ENCODE measurements around the gene MAGI2. TPM values are rescaled to one million over a fixed set of nuclear protein-coding genes. Genes with fewer than 3 reads are reported as not detected.

The MAGI2 gene
- polyA plus RNA-seq, 4 donors = 0.22 to 2.1 (median 1.5) TPM

DNA sequence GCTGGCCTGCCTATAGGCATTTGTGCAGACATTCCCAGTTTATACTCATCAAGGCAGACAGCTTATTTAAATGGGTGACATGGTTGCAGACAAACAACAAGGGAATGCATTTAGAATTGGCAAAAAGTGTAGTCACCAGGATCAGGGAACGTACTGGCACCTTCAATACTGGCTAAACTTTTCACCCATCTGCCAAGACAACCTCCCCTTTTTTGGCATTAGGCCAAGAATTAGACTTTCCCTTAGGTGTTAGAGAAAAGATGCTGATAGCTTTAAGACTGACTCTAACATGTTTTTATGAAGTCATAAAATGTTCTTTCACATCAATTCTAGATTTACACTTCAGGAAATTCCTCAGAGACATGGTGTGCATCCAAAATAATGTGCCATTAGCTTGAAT is 1289.0 kb downstream of the MAGI2 start:
- no peaks in the 10 kb centered on the region for H3K9me3 ChIP-seq (ENCODE audit: control insufficient read depth in 2 of 2, insufficient read depth in 1 of 2, low read depth in 1 of 2, low read length in 1 of 2)
- H3K36me3 ChIP-seq (ENCODE audit: control insufficient read depth in 3 of 3, insufficient read depth in 2 of 3, low read depth in 1 of 3, low read length in 3 of 3) = no peaks in the 10 kb centered on the region
- H3K4me3 ChIP-seq (ENCODE audit: low read depth in 1 of 3, low read length in 3 of 3) = no peak overlapping the region
- no peaks in the 10 kb centered on the region for H3K27me3 ChIP-seq (ENCODE audit: control insufficient read depth in 3 of 3, insufficient read depth in 3 of 3, low read length in 3 of 3)
- WGBS, 3 donors = 40 to 49% (median 44%) methylated on average over 1 of the region's 1 CpG
- no peak for FAIRE-seq
- no peak overlapping the region for H3K27ac ChIP-seq (ENCODE audit: low read depth in 1 of 3, low read length in 2 of 3)
- DNase-seq = no peak
- no peaks in the 10 kb centered on the region for H3K4me1 ChIP-seq (ENCODE audit: control insufficient read depth in 3 of 3, insufficient read depth in 2 of 3, low read depth in 1 of 3, low read length in 2 of 3)

DNA sequence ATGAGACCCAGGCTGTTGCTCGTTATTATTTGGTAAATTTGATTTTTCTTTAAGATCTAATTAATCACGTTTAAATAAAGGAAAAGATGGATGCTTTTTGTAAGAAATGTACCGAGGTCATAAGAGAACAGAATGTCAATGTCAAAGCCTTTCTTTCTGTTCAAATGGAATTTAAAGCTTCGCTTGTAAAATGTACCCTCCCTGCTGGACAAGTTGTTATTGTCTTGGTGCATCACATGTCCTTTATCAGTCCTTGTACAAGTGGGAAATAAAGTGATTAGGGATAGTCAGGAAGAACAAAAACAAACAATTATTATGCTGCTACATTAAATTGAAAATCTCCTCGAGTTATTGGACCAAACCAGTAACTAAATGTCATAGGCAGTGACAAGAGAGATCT is 1291.7 kb downstream of the MAGI2 start:
- WGBS, 3 donors = 71 to 74% (median 73%) methylated on average over 5 of the region's 5 CpGs
- FAIRE-seq = no peak

DNA sequence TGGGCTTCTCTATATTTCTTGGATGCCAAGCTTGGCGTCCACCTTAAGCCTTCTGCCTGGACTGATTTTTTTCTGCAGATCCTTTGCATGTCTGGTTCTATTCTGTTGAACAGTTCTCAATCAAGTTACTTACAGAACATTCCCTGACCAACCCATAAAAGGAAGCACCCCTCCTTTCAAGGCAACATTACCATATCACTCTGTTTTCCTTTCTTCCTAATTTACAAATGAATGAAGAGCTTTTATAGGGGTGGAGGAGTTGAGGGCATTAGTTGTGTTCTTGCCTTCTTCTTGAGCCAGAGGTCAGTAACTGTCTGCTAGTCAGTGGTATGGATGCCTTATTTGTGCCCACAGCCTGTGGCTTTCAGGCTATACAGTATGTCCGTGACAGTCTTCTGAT is 1293.9 kb downstream of the MAGI2 start:
- Histone ChIP-seq H3K4me1 (ENCODE audit: control insufficient read depth in 3 of 3, insufficient read depth in 2 of 3, low read depth in 1 of 3, low read length in 2 of 3) (no peaks in the 10 kb centered on the region), H3K27ac (ENCODE audit: low read depth in 1 of 3, low read length in 2 of 3) (no peak overlapping the region), H3K4me3 (ENCODE audit: low read depth in 1 of 3, low read length in 3 of 3) (no peak overlapping the region), H3K27me3 (ENCODE audit: control insufficient read depth in 3 of 3, insufficient read depth in 3 of 3, low read length in 3 of 3) (peaks cover 0 to 3% (median 0%) of the 10 kb centered on the region in 3 donors), H3K9me3 (ENCODE audit: control insufficient read depth in 2 of 2, insufficient read depth in 1 of 2, low read depth in 1 of 2, low read length in 1 of 2) (no peaks in the 10 kb centered on the region), H3K36me3 (ENCODE audit: control insufficient read depth in 3 of 3, insufficient read depth in 2 of 3, low read depth in 1 of 3, low read length in 3 of 3) (no peaks in the 10 kb centered on the region)
- DNase-seq = no peak
- WGBS, 3 donors = 84 to 96% (median 92%) methylated on average over 2 of the region's 2 CpGs
- FAIRE-seq = no peak

More for the DNA sequence above, 1291.7 kb downstream of the MAGI2 start:
- Histone ChIP-seq H3K9me3 (ENCODE audit: control insufficient read depth in 2 of 2, insufficient read depth in 1 of 2, low read depth in 1 of 2, low read length in 1 of 2) (no peaks in the 10 kb centered on the region), H3K36me3 (ENCODE audit: control insufficient read depth in 3 of 3, insufficient read depth in 2 of 3, low read depth in 1 of 3, low read length in 3 of 3) (no peaks in the 10 kb centered on the region), H3K4me1 (ENCODE audit: control insufficient read depth in 3 of 3, insufficient read depth in 2 of 3, low read depth in 1 of 3, low read length in 2 of 3) (no peaks in the 10 kb centered on the region), H3K4me3 (ENCODE audit: low read depth in 1 of 3, low read length in 3 of 3) (no peak overlapping the region), H3K27me3 (ENCODE audit: control insufficient read depth in 3 of 3, insufficient read depth in 3 of 3, low read length in 3 of 3) (no peaks in the 10 kb centered on the region), H3K27ac (ENCODE audit: low read depth in 1 of 3, low read length in 2 of 3) (no peak overlapping the region)
- no peak for DNase-seq

DNA sequence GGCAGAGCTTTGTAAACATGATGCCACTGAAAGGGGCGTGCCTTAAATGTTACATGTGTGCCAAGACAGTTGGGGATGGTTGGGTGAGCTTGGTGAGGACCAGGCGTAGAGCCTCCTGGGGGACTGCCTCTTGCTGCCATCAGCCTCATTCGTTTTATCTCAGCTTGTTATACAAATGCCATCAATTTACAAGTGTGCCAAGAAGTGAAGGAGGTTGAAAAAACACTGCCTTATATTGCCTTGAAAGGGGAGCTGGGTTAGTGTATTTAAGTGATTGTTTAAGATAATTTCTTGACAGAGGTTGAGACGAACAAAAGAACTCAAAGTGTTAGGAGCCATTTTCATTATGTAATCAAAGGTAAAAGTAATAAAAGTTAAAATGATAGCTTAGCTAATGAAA is 1300.2 kb downstream of the MAGI2 start:
- DNase-seq = no peak
- no peak overlapping the region for H3K4me3 ChIP-seq (ENCODE audit: low read depth in 1 of 3, low read length in 3 of 3)
- no peak overlapping the region for H3K27ac ChIP-seq (ENCODE audit: low read depth in 1 of 3, low read length in 2 of 3)
- 62 to 67% (median 63%) methylated on average over 4 of the region's 4 CpGs for WGBS, 3 donors
- peaks cover 0 to 3% (median 0%) of the 10 kb centered on the region in 3 donors for H3K27me3 ChIP-seq (ENCODE audit: control insufficient read depth in 3 of 3, insufficient read depth in 3 of 3, low read length in 3 of 3)
- no peaks in the 10 kb centered on the region for H3K9me3 ChIP-seq (ENCODE audit: control insufficient read depth in 2 of 2, insufficient read depth in 1 of 2, low read depth in 1 of 2, low read length in 1 of 2)
- no peak for FAIRE-seq
- H3K4me1 ChIP-seq (ENCODE audit: control insufficient read depth in 3 of 3, insufficient read depth in 2 of 3, low read depth in 1 of 3, low read length in 2 of 3) = no peaks in the 10 kb centered on the region
- no peaks in the 10 kb centered on the region for H3K36me3 ChIP-seq (ENCODE audit: control insufficient read depth in 3 of 3, insufficient read depth in 2 of 3, low read depth in 1 of 3, low read length in 3 of 3)

DNA sequence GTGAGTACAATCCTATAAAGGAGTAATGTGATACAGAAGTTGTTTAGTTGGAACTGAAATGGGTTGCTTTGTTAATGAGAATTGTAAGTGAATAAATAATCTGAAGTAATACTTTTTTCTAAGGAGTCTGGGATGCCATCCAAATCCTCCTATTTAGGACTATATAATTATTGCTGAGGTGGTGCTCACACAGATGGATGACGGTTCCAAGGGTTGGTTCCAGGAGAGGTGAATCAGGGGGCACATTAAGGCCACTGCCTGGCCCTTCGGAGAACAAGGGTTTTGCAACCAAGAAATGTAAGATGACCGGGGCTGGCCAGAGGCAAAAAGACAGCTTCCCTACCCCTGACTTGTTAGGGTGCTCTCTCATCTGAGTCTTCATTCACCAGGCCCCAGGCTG is 1302.2 kb downstream of the MAGI2 start:
- FAIRE-seq = no peak
- Histone ChIP-seq H3K4me3 (ENCODE audit: low read depth in 1 of 3, low read length in 3 of 3) (no peak overlapping the region), H3K27ac (ENCODE audit: low read depth in 1 of 3, low read length in 2 of 3) (no peak overlapping the region), H3K27me3 (ENCODE audit: control insufficient read depth in 3 of 3, insufficient read depth in 3 of 3, low read length in 3 of 3) (peaks cover 0 to 3% (median 0%) of the 10 kb centered on the region in 3 donors), H3K4me1 (ENCODE audit: control insufficient read depth in 3 of 3, insufficient read depth in 2 of 3, low read depth in 1 of 3, low read length in 2 of 3) (no peaks in the 10 kb centered on the region), H3K9me3 (ENCODE audit: control insufficient read depth in 2 of 2, insufficient read depth in 1 of 2, low read depth in 1 of 2, low read length in 1 of 2) (no peaks in the 10 kb centered on the region), H3K36me3 (ENCODE audit: control insufficient read depth in 3 of 3, insufficient read depth in 2 of 3, low read depth in 1 of 3, low read length in 3 of 3) (no peaks in the 10 kb centered on the region)
- 49 to 73% (median 58%) methylated on average over 3 of the region's 3 CpGs for WGBS, 3 donors
- DNase-seq = no peak

DNA sequence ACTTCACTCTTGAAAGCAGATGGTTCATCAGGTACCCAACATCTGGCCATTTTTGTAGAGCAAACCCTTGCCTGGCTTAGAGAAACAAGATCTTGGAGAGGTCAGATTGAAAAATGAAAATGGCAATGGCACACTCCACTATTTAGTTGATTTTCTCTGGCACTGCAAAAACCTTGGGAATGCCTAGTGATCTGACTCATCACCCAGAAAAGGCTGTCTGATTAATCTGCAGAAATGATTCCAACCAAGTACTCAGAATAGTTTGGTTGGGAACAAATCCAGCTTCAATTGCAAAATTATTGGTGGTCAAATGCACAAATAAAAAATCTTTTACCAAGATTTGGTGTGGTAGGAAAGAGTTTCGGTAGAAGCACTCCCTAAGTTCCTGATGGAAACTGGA is 1303.7 kb downstream of the MAGI2 start:
- no peaks in the 10 kb centered on the region for H3K9me3 ChIP-seq (ENCODE audit: control insufficient read depth in 2 of 2, insufficient read depth in 1 of 2, low read depth in 1 of 2, low read length in 1 of 2)
- DNase-seq (no peak), FAIRE-seq (no peak)
- H3K27ac ChIP-seq (ENCODE audit: low read depth in 1 of 3, low read length in 2 of 3) = no peak overlapping the region
- H3K27me3 ChIP-seq (ENCODE audit: control insufficient read depth in 3 of 3, insufficient read depth in 3 of 3, low read length in 3 of 3) = no peaks in the 10 kb centered on the region
- no peak overlapping the region for H3K4me3 ChIP-seq (ENCODE audit: low read depth in 1 of 3, low read length in 3 of 3)
- H3K36me3 ChIP-seq (ENCODE audit: control insufficient read depth in 3 of 3, insufficient read depth in 2 of 3, low read depth in 1 of 3, low read length in 3 of 3) = no peaks in the 10 kb centered on the region
- WGBS, 3 donors = 75 to 94% (median 81%) methylated on average over 1 of the region's 1 CpG
- no peaks in the 10 kb centered on the region for H3K4me1 ChIP-seq (ENCODE audit: control insufficient read depth in 3 of 3, insufficient read depth in 2 of 3, low read depth in 1 of 3, low read length in 2 of 3)

DNA sequence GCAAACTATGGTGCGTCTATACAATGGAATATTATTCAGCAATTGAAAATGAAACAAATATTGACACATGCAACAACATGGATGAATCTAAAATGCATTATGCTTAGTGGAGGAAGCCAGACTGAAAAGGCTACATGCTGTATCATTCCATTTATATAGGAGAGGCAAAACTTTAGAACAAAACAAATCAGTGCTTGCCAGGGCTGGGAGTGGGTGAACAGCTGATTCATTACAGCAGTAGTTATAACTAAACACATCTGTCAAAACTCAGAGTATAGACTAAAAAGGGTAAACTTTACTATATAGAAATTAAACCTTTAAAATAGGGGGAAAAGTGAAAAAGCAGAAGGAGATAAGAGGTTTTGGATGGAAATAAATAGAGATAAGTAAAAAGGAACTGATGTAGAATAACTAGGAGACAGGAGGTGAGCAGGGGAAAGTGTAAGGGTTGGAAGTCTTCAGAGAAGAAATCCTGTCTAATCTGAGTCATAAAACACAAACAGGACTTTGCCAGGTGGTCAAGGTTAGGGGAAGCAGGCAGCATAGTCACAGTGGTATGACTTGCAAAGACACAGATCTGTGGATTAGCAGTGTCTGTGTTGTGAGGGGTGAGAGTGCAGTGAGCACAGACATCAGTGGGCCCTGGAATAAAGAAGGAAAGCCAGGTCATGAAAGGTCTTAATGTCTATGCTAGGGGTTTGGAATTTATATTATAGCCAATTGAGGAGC is 1305.1 kb downstream of the MAGI2 start:
- H3K4me3 ChIP-seq (ENCODE audit: low read depth in 1 of 3, low read length in 3 of 3) = no peak overlapping the region
- FAIRE-seq (no peak), DNase-seq (no peak)
- WGBS, 3 donors = 94 to 97% (median 95%) methylated on average over 1 of the region's 1 CpG
- H3K27ac ChIP-seq (ENCODE audit: low read depth in 1 of 3, low read length in 2 of 3) = no peak overlapping the region
- no peaks in the 10 kb centered on the region for H3K4me1 ChIP-seq (ENCODE audit: control insufficient read depth in 3 of 3, insufficient read depth in 2 of 3, low read depth in 1 of 3, low read length in 2 of 3)
- H3K9me3 ChIP-seq (ENCODE audit: control insufficient read depth in 2 of 2, insufficient read depth in 1 of 2, low read depth in 1 of 2, low read length in 1 of 2) = no peaks in the 10 kb centered on the region
- H3K27me3 ChIP-seq (ENCODE audit: control insufficient read depth in 3 of 3, insufficient read depth in 3 of 3, low read length in 3 of 3) = no peaks in the 10 kb centered on the region
- no peaks in the 10 kb centered on the region for H3K36me3 ChIP-seq (ENCODE audit: control insufficient read depth in 3 of 3, insufficient read depth in 2 of 3, low read depth in 1 of 3, low read length in 3 of 3)

- H3K9me3 ChIP-seq (ENCODE audit: control insufficient read depth in 2 of 2, insufficient read depth in 1 of 2, low read depth in 1 of 2, low read length in 1 of 2) = no peaks in the 10 kb centered on the region
- no peak overlapping the region for H3K4me3 ChIP-seq (ENCODE audit: low read depth in 1 of 3, low read length in 3 of 3)
- H3K4me1 ChIP-seq (ENCODE audit: control insufficient read depth in 3 of 3, insufficient read depth in 2 of 3, low read depth in 1 of 3, low read length in 2 of 3) = no peaks in the 10 kb centered on the region
- H3K36me3 ChIP-seq (ENCODE audit: control insufficient read depth in 3 of 3, insufficient read depth in 2 of 3, low read depth in 1 of 3, low read length in 3 of 3) = no peaks in the 10 kb centered on the region
- no peak for DNase-seq
- no peaks in the 10 kb centered on the region for H3K27me3 ChIP-seq (ENCODE audit: control insufficient read depth in 3 of 3, insufficient read depth in 3 of 3, low read length in 3 of 3)
- no peak for FAIRE-seq
- H3K27ac ChIP-seq (ENCODE audit: low read depth in 1 of 3, low read length in 2 of 3) = no peak overlapping the region
Measured at GRCh38 chr7:78146546-78146945, 1306.9 kb downstream of the MAGI2 start.

DNA sequence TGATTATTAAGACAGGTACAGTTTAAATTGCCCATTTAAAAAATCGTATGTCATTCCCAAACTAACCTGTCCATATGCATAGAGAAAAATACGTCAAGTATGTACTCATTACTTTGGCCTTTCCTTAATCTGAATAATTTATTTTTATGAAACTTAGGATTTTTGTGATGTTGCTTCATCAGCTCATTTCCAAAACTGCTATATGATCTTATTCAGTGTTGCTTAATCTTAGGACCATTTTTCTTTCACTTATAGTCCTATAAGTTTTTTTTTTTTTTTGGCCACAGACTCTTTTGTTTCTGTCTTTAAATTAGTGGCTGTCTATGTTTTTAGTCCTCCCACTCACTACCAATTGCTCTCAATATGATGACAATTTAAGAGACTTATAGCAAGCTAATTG is 1309.8 kb downstream of the MAGI2 start:
- H3K36me3 ChIP-seq (ENCODE audit: control insufficient read depth in 3 of 3, insufficient read depth in 2 of 3, low read depth in 1 of 3, low read length in 3 of 3) = no peaks in the 10 kb centered on the region
- FAIRE-seq (no peak), DNase-seq (no peak)
- no peak overlapping the region for H3K27ac ChIP-seq (ENCODE audit: low read depth in 1 of 3, low read length in 2 of 3)
- H3K4me3 ChIP-seq (ENCODE audit: low read depth in 1 of 3, low read length in 3 of 3) = no peak overlapping the region
- H3K9me3 ChIP-seq (ENCODE audit: control insufficient read depth in 2 of 2, insufficient read depth in 1 of 2, low read depth in 1 of 2, low read length in 1 of 2) = no peaks in the 10 kb centered on the region
- no peaks in the 10 kb centered on the region for H3K27me3 ChIP-seq (ENCODE audit: control insufficient read depth in 3 of 3, insufficient read depth in 3 of 3, low read length in 3 of 3)
- H3K4me1 ChIP-seq (ENCODE audit: control insufficient read depth in 3 of 3, insufficient read depth in 2 of 3, low read depth in 1 of 3, low read length in 2 of 3) = no peaks in the 10 kb centered on the region
- 85 to 91% (median 86%) methylated on average over 2 of the region's 2 CpGs for WGBS, 3 donors
